ENCODE data around the gene ARHGAP30.

Gene ARHGAP30

DNA sequence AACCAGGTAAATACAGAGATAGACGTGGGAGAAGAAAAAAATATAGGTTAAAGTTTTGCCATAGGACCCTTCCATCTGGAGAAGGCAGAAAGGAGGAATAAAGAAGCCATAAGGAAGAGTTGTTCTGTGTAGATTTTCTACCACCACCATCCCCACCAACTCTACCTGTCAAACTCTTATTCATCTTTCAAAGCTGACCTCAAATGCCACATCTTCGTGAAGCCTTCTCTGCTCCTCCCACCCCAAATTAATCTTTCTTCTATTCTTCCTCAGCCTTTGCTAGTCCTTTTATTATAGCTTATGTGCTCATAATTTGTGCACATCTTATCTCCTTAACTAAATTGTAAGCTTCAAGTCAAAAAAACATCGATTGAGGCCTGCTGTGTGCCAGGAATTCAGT lies 20.9 kb upstream of the ARHGAP30 start:
- DNase-seq (ENCODE audit: low read depth): no peak
- H3K4me3 ChIP-seq (ENCODE audit: low read depth, low read length): no peak overlapping the region
- TF ChIP-seq, protein P1, sequence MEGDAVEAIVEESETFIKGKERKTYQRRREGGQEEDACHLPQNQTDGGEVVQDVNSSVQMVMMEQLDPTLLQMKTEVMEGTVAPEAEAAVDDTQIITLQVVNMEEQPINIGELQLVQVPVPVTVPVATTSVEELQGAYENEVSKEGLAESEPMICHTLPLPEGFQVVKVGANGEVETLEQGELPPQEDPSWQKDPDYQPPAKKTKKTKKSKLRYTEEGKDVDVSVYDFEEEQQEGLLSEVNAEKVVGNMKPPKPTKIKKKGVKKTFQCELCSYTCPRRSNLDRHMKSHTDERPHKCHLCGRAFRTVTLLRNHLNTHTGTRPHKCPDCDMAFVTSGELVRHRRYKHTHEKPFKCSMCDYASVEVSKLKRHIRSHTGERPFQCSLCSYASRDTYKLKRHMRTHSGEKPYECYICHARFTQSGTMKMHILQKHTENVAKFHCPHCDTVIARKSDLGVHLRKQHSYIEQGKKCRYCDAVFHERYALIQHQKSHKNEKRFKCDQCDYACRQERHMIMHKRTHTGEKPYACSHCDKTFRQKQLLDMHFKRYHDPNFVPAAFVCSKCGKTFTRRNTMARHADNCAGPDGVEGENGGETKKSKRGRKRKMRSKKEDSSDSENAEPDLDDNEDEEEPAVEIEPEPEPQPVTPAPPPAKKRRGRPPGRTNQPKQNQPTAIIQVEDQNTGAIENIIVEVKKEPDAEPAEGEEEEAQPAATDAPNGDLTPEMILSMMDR (conservative IDR thresholded peaks at IDR 0.05; ENCODE audit: low read depth, low read length): no peak

DNA sequence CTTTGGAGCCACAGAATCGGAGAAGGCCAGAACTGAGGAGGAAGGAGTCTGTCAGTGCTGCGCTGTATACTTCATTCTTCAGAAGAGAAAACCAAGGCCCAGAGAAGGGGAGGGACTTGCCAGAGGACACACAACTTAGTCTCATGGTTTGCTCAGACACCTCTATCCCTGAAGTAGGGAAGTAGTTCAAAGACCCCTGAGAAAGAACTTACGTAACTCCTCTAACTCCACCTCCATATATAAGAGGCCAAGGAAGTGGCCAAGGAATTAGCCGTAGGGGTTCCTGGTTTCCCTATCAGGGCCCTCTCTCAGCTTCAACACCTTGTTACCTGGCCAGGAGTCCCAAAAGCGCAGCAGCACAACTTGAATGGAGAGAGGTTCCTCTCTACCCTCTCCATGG lies 20.2 kb upstream of the ARHGAP30 start:
- H3K4me3 ChIP-seq (ENCODE audit: low read depth, low read length): no peak overlapping the region
- no peak for DNase-seq (ENCODE audit: low read depth)
- TF ChIP-seq, protein P1 (conservative IDR thresholded peaks at IDR 0.05; ENCODE audit: low read depth, low read length): no peak

DNA sequence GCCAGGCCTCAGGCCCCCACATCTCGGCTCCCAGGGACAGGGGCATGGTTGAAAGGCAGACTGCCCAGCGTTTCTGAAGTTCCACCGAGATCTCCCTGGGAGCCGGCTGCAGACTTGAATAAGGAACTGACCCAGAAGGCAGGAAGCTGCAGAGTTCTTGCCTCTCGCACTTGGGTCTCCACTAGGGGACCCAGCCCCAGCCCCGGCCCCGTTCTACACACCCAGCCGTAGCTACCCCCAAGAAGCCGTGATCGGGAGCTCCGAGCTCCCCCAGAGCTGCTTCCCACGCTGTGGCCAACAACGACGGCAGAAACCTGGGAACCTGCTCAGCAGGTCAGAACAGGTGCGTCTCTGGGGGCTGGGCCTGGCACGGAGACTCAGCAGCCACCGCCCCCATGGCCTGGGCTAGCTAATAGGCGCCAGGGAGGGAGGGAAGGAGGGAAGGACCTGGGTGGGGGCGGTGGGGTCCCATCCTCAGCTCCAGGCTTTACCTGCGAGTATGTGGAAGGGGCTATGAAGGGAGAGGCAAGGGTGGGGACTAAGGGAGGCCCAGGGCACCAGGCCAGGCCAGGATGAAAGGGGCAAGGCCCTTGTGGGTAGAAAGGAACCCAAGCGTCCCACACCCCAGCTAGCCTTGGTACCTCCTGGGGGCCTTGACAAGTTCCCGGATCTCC lies 19.7 kb upstream of the ARHGAP30 start, which contains the start of gene NECTIN4:
Gene NECTIN4 (minus strand): TSS at position 308 of the 674 bp plus-strand sequence. CDS start 262 bp downstream, at position 46.
- no peak within 1 kb of the TSS for H3K4me3 ChIP-seq (ENCODE audit: low read depth, low read length)
- DNase-seq (ENCODE audit: low read depth): no peak
- TF ChIP-seq, protein P1 (conservative IDR thresholded peaks at IDR 0.05; ENCODE audit: low read depth, low read length): no peak

DNA sequence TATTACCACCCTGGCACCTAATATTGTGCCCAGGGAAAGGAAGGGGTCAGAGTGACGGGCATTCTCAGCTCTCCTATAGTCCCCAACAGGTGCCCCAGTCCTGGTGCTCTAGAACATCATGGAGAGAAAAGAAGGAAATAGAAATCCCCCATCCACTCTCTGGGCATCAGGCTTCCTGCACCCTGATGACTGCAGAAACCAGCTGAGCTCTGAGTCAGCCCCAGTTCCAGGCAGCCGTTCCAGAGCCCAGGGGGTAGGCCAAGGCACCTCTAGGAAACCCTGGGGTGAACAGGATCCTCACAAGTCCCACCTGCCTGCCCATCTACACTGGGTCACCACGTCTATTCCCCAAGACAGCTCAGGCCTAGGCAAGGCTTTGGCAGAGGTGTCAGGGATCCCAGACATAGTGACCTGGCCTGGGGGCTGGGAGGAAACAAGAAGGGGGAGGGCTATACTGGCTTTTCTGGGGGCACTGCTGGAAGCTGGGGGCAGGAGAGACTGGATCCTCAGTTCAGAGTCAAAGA lies 19.0 kb upstream of the ARHGAP30 start:
- DNase-seq (ENCODE audit: low read depth): peak; percentile 71
- no peak overlapping the region for H3K4me3 ChIP-seq (ENCODE audit: low read depth, low read length)
- TF ChIP-seq, protein P1 (conservative IDR thresholded peaks at IDR 0.05; ENCODE audit: low read depth, low read length): no peak

DNA sequence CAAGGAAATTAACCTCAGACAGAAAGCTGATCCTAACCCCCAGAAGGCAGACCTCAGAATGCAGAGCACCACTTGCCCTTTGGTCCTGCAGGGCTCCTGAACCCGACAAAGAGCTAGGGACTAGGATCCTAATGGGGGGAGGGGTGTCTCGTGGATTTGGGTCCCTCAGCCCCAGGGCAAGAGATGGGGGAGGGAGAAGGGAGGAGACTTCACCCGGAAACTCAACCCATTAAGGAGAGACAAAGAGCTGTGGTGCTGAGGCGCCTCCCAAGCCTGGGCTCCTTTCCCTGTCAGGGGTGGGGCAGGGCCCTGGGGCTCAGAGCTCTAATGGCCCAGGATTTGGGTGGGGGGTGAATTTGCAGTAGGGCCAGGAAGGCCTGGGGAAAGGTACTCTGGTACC lies 16.8 kb upstream of the ARHGAP30 start:
- H3K4me3 ChIP-seq (ENCODE audit: low read depth, low read length): no peak overlapping the region
- TF ChIP-seq, protein P1 (conservative IDR thresholded peaks at IDR 0.05; ENCODE audit: low read depth, low read length): no peak

DNA sequence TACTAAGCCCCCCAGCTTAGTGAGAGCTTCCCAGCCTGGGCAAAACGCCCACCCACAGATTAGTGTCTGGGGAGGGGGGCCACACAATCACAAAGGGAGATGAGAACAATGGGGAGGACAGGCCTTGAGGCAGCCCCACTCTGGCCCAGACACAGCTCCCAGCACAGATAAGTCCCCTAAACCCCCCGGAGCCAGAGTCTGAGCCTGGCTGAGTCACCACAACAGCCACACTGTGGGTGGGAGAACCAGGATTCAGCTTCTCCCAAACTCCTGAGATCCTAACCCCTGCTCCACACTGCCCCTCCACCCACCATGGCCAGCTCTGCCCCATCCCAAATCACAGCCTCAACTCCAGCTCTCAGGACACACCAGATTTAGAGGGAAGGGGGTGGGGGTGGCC lies 15.5 kb upstream of the ARHGAP30 start:
- TF ChIP-seq, protein P1 (conservative IDR thresholded peaks at IDR 0.05; ENCODE audit: low read depth, low read length): no peak

More for the DNA sequence above, 16.8 kb upstream of the ARHGAP30 start:
- DNase-seq (ENCODE audit: low read depth): no peak

DNA sequence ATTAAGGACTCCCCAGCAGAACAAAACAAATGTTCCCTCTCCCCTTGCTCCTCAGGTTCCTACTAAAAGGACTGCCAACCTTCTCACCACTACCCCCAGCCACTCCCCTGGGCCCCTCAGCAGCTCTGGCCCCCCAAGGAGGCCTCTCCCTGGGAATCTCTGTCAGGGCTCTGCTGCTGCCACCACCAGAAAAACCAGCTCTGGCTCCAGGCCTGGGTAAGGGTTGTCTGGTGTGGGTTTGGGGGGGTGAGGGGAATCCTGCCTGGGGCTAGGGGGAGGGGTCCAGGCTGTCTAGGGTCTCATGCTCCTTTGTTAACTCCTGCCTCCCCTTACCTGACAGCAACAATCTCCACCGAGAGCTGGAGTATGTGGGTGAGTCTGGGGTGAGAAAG lies 14.9 kb upstream of the ARHGAP30 start:
- DNase-seq (ENCODE audit: low read depth): no peak
- H3K4me3 ChIP-seq (ENCODE audit: low read depth, low read length): no peak overlapping the region
- TF ChIP-seq, protein P1 (conservative IDR thresholded peaks at IDR 0.05; ENCODE audit: low read depth, low read length): no peak

More for the DNA sequence above, 15.5 kb upstream of the ARHGAP30 start:
- no peak overlapping the region for H3K4me3 ChIP-seq (ENCODE audit: low read depth, low read length)
- peak; percentile 25 for DNase-seq (ENCODE audit: low read depth)
